Neural progenitor cell (in vitro differentiated cells): ENCODE measurements around the gene HCRTR1.

Experiments used
- CTCF ChIP-seq: fragments of 200-600 bp; sonication (generic); IDR thresholded peaks from 2 replicates; pipeline ENCODE4 v1.5.1; 2017; ENCODE audit warnings: antibody characterized with exemption, mild to moderate bottlenecking
- EZH2 ChIP-seq: fragments of 200-600 bp; sonication (generic); IDR thresholded peaks from 2 replicates; pipeline ENCODE4 v1.6.1; 2017; ENCODE audit warnings: antibody characterized with exemption, mild to moderate bottlenecking, moderate library complexity

GRCh38 chr1:31632649-31633048, 15.2 kb downstream of the HCRTR1 start:
- TF ChIP-seq CTCF, result no peak
- TF ChIP-seq EZH2, result no peak
